H1 (cell line): ENCODE data around the gene GRHL3. TPM values are rescaled to one million over a fixed set of nuclear protein-coding genes. Genes with fewer than 3 reads are reported as not detected.

ENCODE experiments used
- CTCF ChIA-PET: fragments of 300-600 bp; sonication (Branson Sonifier 250); formaldehyde crosslinking; loops from one replicate; lab custom pipeline; 2021; ENCODE audit not compliant: partially characterized antibody; lab: Charles Lee
- POLR2A ChIA-PET: fragments of 300-600 bp; sonication (Branson Sonifier 250); formaldehyde crosslinking; loops from one replicate; lab custom pipeline; 2021; ENCODE audit warnings: inconsistent platforms; ENCODE audit not compliant: partially characterized antibody; lab: Charles Lee
- DNase-seq, 2 experiments: peaks; one replicate each; pipeline versions ENCODE4 v3.0.0 to v3.0.0-alpha.2; 2010 to 2022; ENCODE audit warnings: low spot score in 2 of 2, low read depth in 1 of 2, mixed read lengths in 1 of 2
- FAIRE-seq: peaks from 2 replicates; lab custom pipeline; 2011; peaks lifted over from hg19 to GRCh38; lab: Jason Lieb, UNC
- H2AFZ ChIP-seq: 2 replicates; pipeline ENCODE4 v1.8.1; 2012; ENCODE audit warnings: low read length, inconsistent platforms
- H2AK5ac ChIP-seq: 2 replicates; pipeline ENCODE4 v1.6.1; 2013; ENCODE audit warnings: low read depth, low read length
- H2BK120ac ChIP-seq: replicated peaks from 2 replicates; pipeline ENCODE3; 2013; ENCODE audit warnings: low read depth, low read length, inconsistent platforms
- H2BK12ac ChIP-seq: 2 replicates; pipeline ENCODE4 v1.6.1; 2013; ENCODE audit warnings: low read depth, low read length
- H2BK15ac ChIP-seq: 2 replicates; pipeline ENCODE4 v1.6.1; 2013; ENCODE audit warnings: low read length
- H2BK20ac ChIP-seq: 2 replicates; pipeline ENCODE4 v1.6.1; 2013; ENCODE audit warnings: low read length
- H2BK5ac ChIP-seq: 2 replicates; pipeline ENCODE4 v1.6.1; 2013; ENCODE audit warnings: low read depth, low read length
- H3K14ac ChIP-seq: 2 replicates; pipeline ENCODE4 v1.6.1; 2013; ENCODE audit warnings: inconsistent platforms; ENCODE audit not compliant: insufficient read length
- H3K18ac ChIP-seq: 2 replicates; pipeline ENCODE4 v1.6.1; 2013; ENCODE audit warnings: low read length; ENCODE audit errors: extremely low read depth
- H3K23ac ChIP-seq: 2 replicates; pipeline ENCODE4 v1.6.1; 2013; ENCODE audit warnings: inconsistent platforms; ENCODE audit not compliant: insufficient read length
- H3K23me2 ChIP-seq: 2 replicates; pipeline ENCODE4 v1.6.1; 2013; ENCODE audit warnings: low read depth, low read length
- H3K27ac ChIP-seq: 2 replicates; pipeline ENCODE4 v1.6.1; 2011; ENCODE audit warnings: low read depth, low read length, inconsistent platforms
- H3K27me3 ChIP-seq, 4 experiments: replicated peaks in 1 of 4; 1 replicate in 1 of 4; 2 replicates in 3 of 4; pipeline versions ENCODE4 v1.6.1 to v1.8.1; 2011 to 2013; ENCODE audit warnings: low read length in 3 of 4, mild to moderate bottlenecking in 3 of 4, inconsistent platforms in 2 of 4, mixed read lengths in 2 of 4, moderate library complexity in 1 of 4; ENCODE audit not compliant: control insufficient read depth in 3 of 4, insufficient read depth in 3 of 4; ENCODE audit errors: extremely low read depth in 1 of 4
- H3K36me3 ChIP-seq, 4 experiments: 2 replicates each; pipeline versions ENCODE4 v1.6.1 to v1.8.1; 2011 to 2013; ENCODE audit warnings: mild to moderate bottlenecking in 4 of 4, low read length in 3 of 4, moderate library complexity in 2 of 4, control low read depth in 1 of 4, inconsistent platforms in 1 of 4; ENCODE audit not compliant: insufficient read depth in 4 of 4, control insufficient read depth in 2 of 4
- H3K4ac ChIP-seq: replicated peaks from 2 replicates; pipeline ENCODE3; 2013; ENCODE audit warnings: low read length, low read depth, mixed read lengths, inconsistent platforms; ENCODE audit not compliant: insufficient read length
- H3K4me1 ChIP-seq, 4 experiments: replicated peaks in 1 of 4; 1 replicate in 1 of 4; 2 replicates in 3 of 4; pipeline versions ENCODE4 v1.6.1 to v1.8.1; 2011 to 2013; ENCODE audit warnings: low read length in 3 of 4, inconsistent platforms in 2 of 4, mixed read lengths in 1 of 4; ENCODE audit not compliant: insufficient read depth in 4 of 4, control insufficient read depth in 3 of 4
- H3K4me2 ChIP-seq, 2 experiments: 2 replicates each; pipeline versions ENCODE4 v1.6.1 to v1.8.1; 2011 to 2013; ENCODE audit warnings: low read depth in 2 of 2, low read length in 2 of 2, control low read depth in 1 of 2, inconsistent platforms in 1 of 2, mild to moderate bottlenecking in 1 of 2; ENCODE audit not compliant: insufficient read depth in 1 of 2
- H3K4me3 ChIP-seq, 4 experiments: fragments of 200-600, 300-600 bp in 1 of 4; sonication (generic), shearing (Covaris generic), sonication (Bioruptor Twin) in 1 of 4; 2 replicates each; pipeline versions ENCODE4 v1.5.1 to v1.8.1; 2011 to 2016; ENCODE audit warnings: low read length in 4 of 4, low read depth in 3 of 4, control low read depth in 2 of 4, inconsistent platforms in 2 of 4, mild to moderate bottlenecking in 2 of 4, mixed read lengths in 1 of 4, moderate library complexity in 1 of 4; ENCODE audit not compliant: insufficient read depth in 2 of 4; ENCODE audit errors: extremely low read depth in 1 of 4
- H3K56ac ChIP-seq: replicated peaks from 2 replicates; pipeline ENCODE3; 2013; ENCODE audit warnings: low read depth, mild to moderate bottlenecking, mixed read lengths, low read length, inconsistent platforms; ENCODE audit not compliant: insufficient read length
- H3K79me1 ChIP-seq: 2 replicates; pipeline ENCODE4 v1.6.1; 2013; ENCODE audit warnings: low read depth, low read length, control low read depth
- H3K79me2 ChIP-seq, 2 experiments: 2 replicates each; pipeline versions ENCODE4 v1.6.1 to v1.8.1; 2012 to 2013; ENCODE audit warnings: low read length in 2 of 2, mild to moderate bottlenecking in 2 of 2, inconsistent platforms in 1 of 2; ENCODE audit not compliant: insufficient read depth in 2 of 2, control insufficient read depth in 1 of 2
- H3K9ac ChIP-seq, 4 experiments: replicated peaks in 1 of 4; 1 replicate in 1 of 4; 2 replicates in 3 of 4; pipeline versions ENCODE4 v1.6.1 to v1.8.1; 2011 to 2013; ENCODE audit warnings: low read depth in 3 of 4, low read length in 3 of 4, control low read depth in 2 of 4, mild to moderate bottlenecking in 2 of 4, moderate library complexity in 2 of 4, inconsistent platforms in 1 of 4; ENCODE audit errors: extremely low read depth in 1 of 4
- H3K9me3 ChIP-seq, 2 experiments: 2 replicates each; pipeline versions ENCODE4 v1.6.1 to v1.8.1; 2012 to 2013; ENCODE audit warnings: mild to moderate bottlenecking in 2 of 2, moderate library complexity in 2 of 2, control low read depth in 1 of 2, inconsistent platforms in 1 of 2, low read depth in 1 of 2, low read length in 1 of 2, mixed read lengths in 1 of 2; ENCODE audit not compliant: insufficient read depth in 2 of 2
- H4K20me1 ChIP-seq, 2 experiments: replicated peaks in 1 of 2; 2 replicates each; pipeline versions ENCODE3 to v1.8.1; 2011 to 2013; ENCODE audit warnings: inconsistent platforms in 2 of 2, low read length in 2 of 2, mild to moderate bottlenecking in 1 of 2; ENCODE audit not compliant: insufficient read depth in 2 of 2, control insufficient read depth in 1 of 2
- H4K5ac ChIP-seq: 2 replicates; pipeline ENCODE4 v1.6.1; 2013; ENCODE audit warnings: low read length, low read depth, mixed read lengths, inconsistent platforms; ENCODE audit not compliant: insufficient read length
- H4K8ac ChIP-seq: 2 replicates; pipeline ENCODE4 v1.8.0; 2013; ENCODE audit warnings: mild to moderate bottlenecking, moderate library complexity, low read length, inconsistent platforms; ENCODE audit not compliant: insufficient read depth; ENCODE audit errors: extremely low read depth
- H4K91ac ChIP-seq: replicated peaks from 2 replicates; pipeline ENCODE3; 2013; ENCODE audit warnings: low read length, mixed read lengths, inconsistent platforms; ENCODE audit not compliant: insufficient read length
- ATF2 ChIP-seq: IDR thresholded peaks from 2 replicates; pipeline ENCODE4 v1.6.1; 2012; ENCODE audit warnings: low read length, inconsistent platforms
- BCL11A ChIP-seq, 2 experiments: IDR thresholded peaks; one replicate each; pipeline ENCODE4 v1.6.1; 2011; ENCODE audit warnings: low read depth in 2 of 2, low read length in 2 of 2, mild to moderate bottlenecking in 2 of 2
- CTCF ChIP-seq, 3 experiments: IDR thresholded peaks; 1 replicate in 2 of 3; 2 replicates in 1 of 3; pipeline versions ENCODE4 v1.5.1 to v1.6.1; 2011; ENCODE audit warnings: low read length in 3 of 3, mild to moderate bottlenecking in 3 of 3, inconsistent platforms in 2 of 3, low read depth in 1 of 3, moderate library complexity in 1 of 3; ENCODE audit not compliant: insufficient read depth in 1 of 3; ENCODE audit errors: control extremely low read depth in 1 of 3
- KDM1A ChIP-seq: fragments of 200-600, 300-600 bp; sonication (generic); IDR thresholded peaks from 2 replicates; pipeline ENCODE4 v1.7.1; 2016; ENCODE audit warnings: mild to moderate bottlenecking, low read length, borderline replicate concordance
- MAX ChIP-seq: IDR thresholded peaks from 2 replicates; pipeline ENCODE4 v1.6.1; 2012; ENCODE audit warnings: inconsistent platforms
- POLR2AphosphoS5 ChIP-seq: IDR thresholded peaks from 2 replicates; pipeline ENCODE4 v1.6.1; 2011; ENCODE audit warnings: low read depth, low read length
- SP2 ChIP-seq: IDR thresholded peaks from 2 replicates; pipeline ENCODE4 v1.6.1; 2012; ENCODE audit warnings: mild to moderate bottlenecking, low read length, inconsistent platforms
- SUZ12 ChIP-seq: fragments of 200-600 bp; sonication (generic); IDR thresholded peaks from 2 replicates; pipeline ENCODE4 v1.6.1; 2012; ENCODE audit warnings: mild to moderate bottlenecking, inconsistent platforms, low read length, moderate library complexity, mixed read lengths
- TEAD4 ChIP-seq: IDR thresholded peaks from 2 replicates; pipeline ENCODE4 v1.6.1; 2012; ENCODE audit warnings: low read depth, low read length, inconsistent platforms, mixed read lengths
- WGBS, 2 experiments: shearing (Covaris generic) in 1 of 2; methylation state at CpG; one replicate each; pipeline versions ENCODE4 v1.1.6 to v1.1.7; 2013 to 2015; ENCODE audit warnings: low lambda C conversion rate in 2 of 2, mixed read lengths in 2 of 2, inconsistent platforms in 1 of 2, low coverage in 1 of 2, missing lambda C conversion rate in 1 of 2; ENCODE audit not compliant: insufficient replicate concordance in 2 of 2, insufficient coverage in 1 of 2, insufficient read length in 1 of 2; ENCODE audit errors: extremely low coverage in 1 of 2, missing lambda C conversion rate in 1 of 2; 5-methylcytosine and 5-hydroxymethylcytosine counted together
- polyA plus RNA-seq, 7 experiments: library from polyadenylated mRNA; depleted of rRNA in 3 of 7; stranded (reverse) in 5 of 7; unstranded in 2 of 7; fragments of >200 nt in 5 of 7; fragments of 200-250 nt in 2 of 7; gene quantifications; 1 replicate in 5 of 7; 2 replicates in 1 of 7; 4 replicates in 1 of 7; pipeline versions ENCODE4 v1.2.1 to v1.2.3, GENCODE V29; 2011 to 2013; ENCODE audit warnings: missing spikeins in 2 of 7, mixed read lengths in 2 of 7
- total RNA-seq: library from RNA; stranded (reverse); fragmentation: NEBNext Ultra II Directional; extraction: Animal tissue kit (Norgen Biotek cat#: 25700); gene quantifications from 2 replicates; pipeline ENCODE4 v1.2.1, GENCODE V29; 2021

The GRHL3 gene
- total and polyA plus RNA-seq, 2 of the 8 experiments (the other 6 are each of a cell fraction or from before 2014, with no cell fraction given) = 0.80 to 1.8 TPM

GRCh38 chr1:24387636-24388175, 68.5 kb downstream of the GRHL3 start:
- Histone ChIP-seq H4K20me1 (no peaks in the 10 kb centered on the region), H3K9me3 (no peaks in the 10 kb centered on the region), H3K36me3 (no peaks in the 10 kb centered on the region; a peak in 1 of 8 replicates), H3K4ac (no peak overlapping the region), H3K27me3 (no peaks in the 10 kb centered on the region), H2BK120ac (no peak overlapping the region), H3K27ac (no peak overlapping the region), H2AK5ac (no peak overlapping the region), H4K5ac (no peak overlapping the region), H3K9ac (no peak overlapping the region), H3K4me2 (no peak overlapping the region), H2AFZ (no peak overlapping the region), H2BK15ac (no peak overlapping the region), H3K4me1 (no peaks in the 10 kb centered on the region; a peak in 2 of 7 replicates), H3K23me2 (no peaks in the 10 kb centered on the region), H4K8ac (no peak overlapping the region), H3K79me1 (no peaks in the 10 kb centered on the region), H3K56ac (no peak overlapping the region), H3K79me2 (no peaks in the 10 kb centered on the region), H2BK20ac (no peak overlapping the region), H4K91ac (no peak overlapping the region), H3K23ac (no peak overlapping the region), H2BK12ac (no peak overlapping the region), H2BK5ac (no peak overlapping the region), H3K18ac (no peak overlapping the region), H3K14ac (no peak overlapping the region), H3K4me3 (no peak overlapping the region)
- peak in 1 of 2 experiments; percentile 17 for DNase-seq
- 90% methylated on average over 1 of the region's 1 CpG; no CpG with 5 or more reads in 1 of the 2 experiments for WGBS, 2 experiments
- TF ChIP-seq TEAD4 (no peak), BCL11A (IDR thresholded peaks at IDR 0.05; ENCODE audit: low read depth in 2 of 2, low read length in 2 of 2) (no peak), SUZ12 (no peak), MAX (no peak), SP2 (no peak), KDM1A (no peak), CTCF (IDR thresholded peaks at IDR 0.05; ENCODE audit: control extremely low read depth in 1 of 3, insufficient read depth in 1 of 3, low read depth in 1 of 3, low read length in 3 of 3) (no peak), POLR2AphosphoS5 (no peak), ATF2 (no peak)
- CTCF ChIA-PET = interaction anchor here (0.6 to 9.8 kb wide), 15 partner anchors 12 to 316 kb away, joined by 3 to 233 read pairs (median 4); no protein-coding TSS in a partner anchor
- FAIRE-seq = no peak
- POLR2A ChIA-PET = interaction anchor here (1.1 kb wide), 1 partner anchor 238 kb away, joined by 4 read pairs; no protein-coding TSS in a partner anchor
